ENCODE data around the gene RBP2. TPM values are rescaled to one million over a fixed set of nuclear protein-coding genes. Genes with fewer than 3 reads are reported as not detected.
A peak's percentile ranks its signal among the peaks of the same experiment; 100 is the strongest.

The RBP2 gene
- total RNA-seq (285 and 295 TPM in 2 replicates), polyA plus RNA-seq (80.9 and 123 TPM in 2 replicates)

- Histone ChIP-seq H3K4me2 (peak within 1 kb of the TSS; percentile 54), H3K27me3 (no peaks in the 10 kb centered on the region), H3K36me3 (replicated peaks; ENCODE audit: insufficient read depth, low read depth) (no peaks in the 10 kb centered on the region), H3K4me3 (no peak within 1 kb of the TSS), H3K4me1 (ENCODE audit: insufficient read depth) (peaks cover 17% of the 10 kb centered on the region), H3K9me2 (replicated peaks; ENCODE audit: insufficient read depth) (no peaks in the 10 kb centered on the region), H3K9me3 (ENCODE audit: low read depth) (no peaks in the 10 kb centered on the region), H3K79me2 (no peaks in the 10 kb centered on the region), H4K20me1 (ENCODE audit: insufficient read depth, poor library complexity, severe bottlenecking) (no peaks in the 10 kb centered on the region), H2AFZ (no peak within 1 kb of the TSS), H3K27ac (peak within 1 kb of the TSS; percentile 83)
- WGBS (ENCODE audit: low lambda C conversion rate, missing lambda C conversion rate) = 65% methylated on average over 4 of the region's 4 CpGs
- TF ChIP-seq, protein P1, sequence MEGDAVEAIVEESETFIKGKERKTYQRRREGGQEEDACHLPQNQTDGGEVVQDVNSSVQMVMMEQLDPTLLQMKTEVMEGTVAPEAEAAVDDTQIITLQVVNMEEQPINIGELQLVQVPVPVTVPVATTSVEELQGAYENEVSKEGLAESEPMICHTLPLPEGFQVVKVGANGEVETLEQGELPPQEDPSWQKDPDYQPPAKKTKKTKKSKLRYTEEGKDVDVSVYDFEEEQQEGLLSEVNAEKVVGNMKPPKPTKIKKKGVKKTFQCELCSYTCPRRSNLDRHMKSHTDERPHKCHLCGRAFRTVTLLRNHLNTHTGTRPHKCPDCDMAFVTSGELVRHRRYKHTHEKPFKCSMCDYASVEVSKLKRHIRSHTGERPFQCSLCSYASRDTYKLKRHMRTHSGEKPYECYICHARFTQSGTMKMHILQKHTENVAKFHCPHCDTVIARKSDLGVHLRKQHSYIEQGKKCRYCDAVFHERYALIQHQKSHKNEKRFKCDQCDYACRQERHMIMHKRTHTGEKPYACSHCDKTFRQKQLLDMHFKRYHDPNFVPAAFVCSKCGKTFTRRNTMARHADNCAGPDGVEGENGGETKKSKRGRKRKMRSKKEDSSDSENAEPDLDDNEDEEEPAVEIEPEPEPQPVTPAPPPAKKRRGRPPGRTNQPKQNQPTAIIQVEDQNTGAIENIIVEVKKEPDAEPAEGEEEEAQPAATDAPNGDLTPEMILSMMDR (IDR thresholded peaks at IDR 0.05; ENCODE audit: poor library complexity) = no peak
- TF ChIP-seq EZH2 (IDR thresholded peaks at IDR 0.05; ENCODE audit: borderline replicate concordance) (no peak), EZH2phosphoT487 (IDR thresholded peaks at IDR 0.05; ENCODE audit: low read depth, severe bottlenecking, unreplicated experiment) (no peak)
- DNase-seq (ENCODE audit: low spot score) = peak; percentile 34
These were observed at the start of gene RBP2 for GRCh38 chr3:139476348-139476747. RBP2 (minus strand) TSS chr3:139476516; CDS start chr3:139476459, 57 bp downstream.

GRCh38 chr3:139524841-139525636 is 48.7 kb upstream of the RBP2 start:
- H4K20me1 ChIP-seq (ENCODE audit: insufficient read depth, poor library complexity, severe bottlenecking) = no peaks in the 10 kb centered on the region
- H3K9me2 ChIP-seq (replicated peaks; ENCODE audit: insufficient read depth) = no peaks in the 10 kb centered on the region
- no peaks in the 10 kb centered on the region for H3K36me3 ChIP-seq (replicated peaks; ENCODE audit: insufficient read depth, low read depth)
- DNase-seq (ENCODE audit: low spot score) = no peak
- no peaks in the 10 kb centered on the region for H3K4me1 ChIP-seq (ENCODE audit: insufficient read depth)
- H2AFZ ChIP-seq = no peak overlapping the region
- no peaks in the 10 kb centered on the region for H3K79me2 ChIP-seq
- 96% methylated on average over 7 of the region's 7 CpGs for WGBS (ENCODE audit: low lambda C conversion rate, missing lambda C conversion rate)
- H3K4me3 ChIP-seq = no peak overlapping the region
- H3K9me3 ChIP-seq (ENCODE audit: low read depth) = no peaks in the 10 kb centered on the region
- H3K4me2 ChIP-seq = no peak overlapping the region
- TF ChIP-seq EZH2phosphoT487 (IDR thresholded peaks at IDR 0.05; ENCODE audit: low read depth, severe bottlenecking, unreplicated experiment) (no peak), EZH2 (IDR thresholded peaks at IDR 0.05; ENCODE audit: borderline replicate concordance) (no peak)
- TF ChIP-seq, protein P1 (IDR thresholded peaks at IDR 0.05; ENCODE audit: poor library complexity) = no peak
- H3K27ac ChIP-seq = no peak overlapping the region
- H3K27me3 ChIP-seq = no peaks in the 10 kb centered on the region

- H3K9me2 ChIP-seq (replicated peaks; ENCODE audit: insufficient read depth) = no peaks in the 10 kb centered on the region
- no peaks in the 10 kb centered on the region for H4K20me1 ChIP-seq (ENCODE audit: insufficient read depth, poor library complexity, severe bottlenecking)
- no peak for DNase-seq (ENCODE audit: low spot score)
- H2AFZ ChIP-seq = no peak overlapping the region
- no peaks in the 10 kb centered on the region for H3K4me1 ChIP-seq (ENCODE audit: insufficient read depth)
- H3K9me3 ChIP-seq (ENCODE audit: low read depth) = no peaks in the 10 kb centered on the region
- H3K36me3 ChIP-seq (replicated peaks; ENCODE audit: insufficient read depth, low read depth) = no peaks in the 10 kb centered on the region
- no peak overlapping the region for H3K4me2 ChIP-seq
- no peaks in the 10 kb centered on the region for H3K27me3 ChIP-seq
- 52% methylated on average over 1 of the region's 1 CpG for WGBS (ENCODE audit: low lambda C conversion rate, missing lambda C conversion rate)
- TF ChIP-seq, protein P1 (IDR thresholded peaks at IDR 0.05; ENCODE audit: poor library complexity) = no peak
- no peak for TF ChIP-seq EZH2phosphoT487 (IDR thresholded peaks at IDR 0.05; ENCODE audit: low read depth, severe bottlenecking, unreplicated experiment)
- no peak for TF ChIP-seq EZH2 (IDR thresholded peaks at IDR 0.05; ENCODE audit: borderline replicate concordance)
- H3K27ac ChIP-seq = no peak overlapping the region
- H3K4me3 ChIP-seq = no peak overlapping the region
- no peaks in the 10 kb centered on the region for H3K79me2 ChIP-seq
These were observed 47.4 kb upstream of the RBP2 start for GRCh38 chr3:139523718-139524117.

All from hepatocyte (in vitro differentiated cells).